Liver (tissue), 9 donors: ENCODE results near the gene ANXA6. TPM values are rescaled to one million over a fixed set of nuclear protein-coding genes. Genes with fewer than 3 reads are reported as not detected.

Experiments
- DNase-seq: peaks from one replicate; pipeline ENCODE4 v3.0.0-alpha.2; 2017; ENCODE audit warnings: low spot score
- H3K27ac ChIP-seq, 2 donors: one replicate each; pipeline ENCODE4 v1.7.0; 2013; ENCODE audit warnings: inconsistent platforms in 2 of 2, low read length in 2 of 2, control low read depth in 1 of 2, low read depth in 1 of 2, mild to moderate bottlenecking in 1 of 2
- H3K27me3 ChIP-seq, 4 donors: one replicate each; pipeline versions ENCODE4 v1.6.1 to v1.7.0; 2013; ENCODE audit warnings: low read length in 3 of 4, inconsistent platforms in 1 of 4, mild to moderate bottlenecking in 1 of 4, moderate library complexity in 1 of 4; ENCODE audit not compliant: control insufficient read depth in 4 of 4, insufficient read depth in 4 of 4
- H3K36me3 ChIP-seq, 4 donors: one replicate each; pipeline versions ENCODE4 v1.6.1 to v1.7.0; 2013; ENCODE audit warnings: low read length in 3 of 4, mild to moderate bottlenecking in 3 of 4, low read depth in 1 of 4, moderate library complexity in 1 of 4; ENCODE audit not compliant: control insufficient read depth in 4 of 4, insufficient read depth in 3 of 4
- H3K4me1 ChIP-seq, 4 donors: one replicate each; pipeline versions ENCODE4 v1.6.1 to v1.7.0; 2013; ENCODE audit warnings: low read length in 3 of 4, mild to moderate bottlenecking in 3 of 4, moderate library complexity in 1 of 4; ENCODE audit not compliant: control insufficient read depth in 4 of 4, insufficient read depth in 4 of 4
- H3K4me3 ChIP-seq, 3 donors: one replicate each; pipeline versions ENCODE4 v1.6.1 to v1.7.0; 2013; ENCODE audit warnings: low read length in 3 of 3, control low read depth in 1 of 3, low read depth in 1 of 3, mild to moderate bottlenecking in 1 of 3
- H3K9ac ChIP-seq, 2 donors: one replicate each; pipeline ENCODE4 v1.7.0; 2013; ENCODE audit warnings: low read length in 2 of 2, mild to moderate bottlenecking in 2 of 2, moderate library complexity in 2 of 2, control low read depth in 1 of 2, low read depth in 1 of 2
- H3K9me3 ChIP-seq, 4 donors: one replicate each; pipeline versions ENCODE4 v1.6.1 to v1.7.0; 2013; ENCODE audit warnings: low read length in 3 of 4; ENCODE audit not compliant: control insufficient read depth in 4 of 4
- ATF3 ChIP-seq: IDR thresholded peaks from 2 replicates; pipeline ENCODE4 v1.6.1; 2016; ENCODE audit warnings: antibody characterized with exemption
- CTCF ChIP-seq: fragments of 150-350 bp; IDR thresholded peaks from 2 replicates; pipeline ENCODE4 v1.5.1; 2017; ENCODE audit warnings: improper control_type of control experiment, low read depth, low read length; ENCODE audit not compliant: missing input control
- FOXA1 ChIP-seq: IDR thresholded peaks from 2 replicates; pipeline ENCODE4 v1.6.1; 2016; ENCODE audit warnings: antibody characterized with exemption
- FOXA2 ChIP-seq: IDR thresholded peaks from 2 replicates; pipeline ENCODE4 v1.6.1; 2016; ENCODE audit warnings: antibody characterized with exemption
- GABPA ChIP-seq, 2 donors: IDR thresholded peaks in 1 of 2; conservative IDR thresholded peaks in 1 of 2; 2 replicates each; pipeline ENCODE4 v1.6.1; 2016; ENCODE audit warnings: antibody characterized with exemption in 2 of 2, mild to moderate bottlenecking in 1 of 2, moderate library complexity in 1 of 2
- HNF4G ChIP-seq: IDR thresholded peaks from 2 replicates; pipeline ENCODE4 v1.6.1; 2016; ENCODE audit warnings: antibody characterized with exemption
- MAX ChIP-seq: IDR thresholded peaks from 2 replicates; pipeline ENCODE4 v1.6.1; 2016; ENCODE audit warnings: antibody characterized with exemption
- NR2F2 ChIP-seq: IDR thresholded peaks from 2 replicates; pipeline ENCODE4 v1.6.1; 2016; ENCODE audit warnings: antibody characterized with exemption
- RAD21 ChIP-seq, 2 donors: IDR thresholded peaks; 2 replicates each; pipeline ENCODE4 v1.6.1; 2016; ENCODE audit warnings: antibody characterized with exemption in 2 of 2, mild to moderate bottlenecking in 2 of 2
- SP1 ChIP-seq: IDR thresholded peaks from 2 replicates; pipeline ENCODE4 v1.6.1; 2018; ENCODE audit warnings: antibody characterized with exemption, mild to moderate bottlenecking
- TAF1 ChIP-seq: conservative IDR thresholded peaks from 2 replicates; pipeline ENCODE4 v1.6.1; 2016; ENCODE audit warnings: antibody characterized with exemption, mild to moderate bottlenecking
- YY1 ChIP-seq: IDR thresholded peaks from 2 replicates; pipeline ENCODE4 v1.6.1; 2016; ENCODE audit warnings: antibody characterized with exemption, mild to moderate bottlenecking
- ZBTB33 ChIP-seq: IDR thresholded peaks from 2 replicates; pipeline ENCODE4 v1.6.1; 2016; ENCODE audit warnings: antibody characterized with exemption
- WGBS: extraction: QIAGEN DNeasy Blood & Tissue Kit; methylation state at CpG from one replicate; pipeline ENCODE4 v1.1.7; 2013; 5-methylcytosine and 5-hydroxymethylcytosine counted together
- polyA plus RNA-seq, 2 donors: library from polyadenylated mRNA; stranded (reverse) in 1 of 2; unstranded in 1 of 2; fragments of 200-250 nt in 1 of 2; fragments of >200 nt in 1 of 2; fragmentation: Nextera tagmentation in 1 of 2; extraction: Ambion mirVana in 1 of 2; gene quantifications; one replicate each; pipeline versions ENCODE4 v1.2.1 to v1.2.3, GENCODE V29; 2013 to 2015
- total RNA-seq, 2 donors: library from RNA; depleted of rRNA; stranded (reverse); fragments of >200 nt; gene quantifications; one replicate each; pipeline ENCODE4 v1.2.3, GENCODE V29; 2014
- donor health status: healthy.
- donor health status: healthy.
- donor health status: healthy.
- donor health status: healthy.
- donor health status: healthy.

ANXA6 gene
- total and polyA plus RNA-seq, 4 donors: 52.7 to 215 (median 126) TPM

- peaks cover 17 to 77% (median 61%) of the 10 kb centered on the region in 4 donors for H3K4me1 ChIP-seq
- no peak overlapping the region for H3K9ac ChIP-seq
- H3K36me3 ChIP-seq: peaks cover 0 to 2% (median 0%) of the 10 kb centered on the region in 4 donors
- H3K4me3 ChIP-seq: no peak overlapping the region
- TF ChIP-seq GABPA (IDR thresholded peaks at IDR 0.05 in 1 of 2, conservative IDR thresholded peaks at IDR 0.05 in 1 of 2): no peak
- H3K27ac ChIP-seq: no peak overlapping the region
- no peaks in the 10 kb centered on the region for H3K9me3 ChIP-seq
- no peak for DNase-seq
- WGBS: 82% methylated on average over 3 of the region's 3 CpGs
- no peaks in the 10 kb centered on the region for H3K27me3 ChIP-seq
Observed at GRCh38 chr5:151153766-151154272, 3.8 kb downstream of the ANXA6 start.

GRCh38 chr5:151153300-151153699, 4.3 kb downstream of the ANXA6 start:
- DNase-seq: no peak

GRCh38 chr5:151151793-151152192, 5.8 kb downstream of the ANXA6 start:
- H3K27ac ChIP-seq: peak overlapping the region in 1 of 2 donors; percentile 51
- peaks cover 0 to 2% (median under 1%) of the 10 kb centered on the region in 4 donors for H3K36me3 ChIP-seq
- TF ChIP-seq SP1 (no peak), TAF1 (no peak), CTCF (no peak), GABPA (IDR thresholded peaks at IDR 0.05 in 1 of 2, conservative IDR thresholded peaks at IDR 0.05 in 1 of 2) (no peak), MAX (no peak)
- WGBS: 67% methylated on average over 5 of the region's 5 CpGs
- H3K4me3 ChIP-seq: no peak overlapping the region
- peaks cover 15 to 60% (median 52%) of the 10 kb centered on the region in 4 donors for H3K4me1 ChIP-seq
- peak overlapping the region in 1 of 2 donors; percentile 31 for H3K9ac ChIP-seq
- H3K9me3 ChIP-seq: no peaks in the 10 kb centered on the region
- no peak for DNase-seq
- no peaks in the 10 kb centered on the region for H3K27me3 ChIP-seq

More at GRCh38 chr5:151153300-151153699, 4.3 kb downstream of the ANXA6 start:
- Histone ChIP-seq H3K9me3 (no peaks in the 10 kb centered on the region), H3K4me3 (no peak overlapping the region), H3K36me3 (peaks cover 0 to 2% (median 0%) of the 10 kb centered on the region in 4 donors), H3K27me3 (no peaks in the 10 kb centered on the region), H3K9ac (no peak overlapping the region), H3K27ac (no peak overlapping the region), H3K4me1 (peaks cover 15 to 75% (median 60%) of the 10 kb centered on the region in 4 donors)
- no peak for TF ChIP-seq RAD21 (IDR thresholded peaks at IDR 0.05)
- 93% methylated on average over 3 of the region's 3 CpGs for WGBS

- H3K4me3 ChIP-seq: no peak overlapping the region
- H3K36me3 ChIP-seq: peaks cover 0 to 4% (median 2%) of the 10 kb centered on the region in 4 donors
- TF ChIP-seq MAX (no peak), GABPA (IDR thresholded peaks at IDR 0.05 in 1 of 2, conservative IDR thresholded peaks at IDR 0.05 in 1 of 2) (no peak), NR2F2 (no peak), TAF1 (no peak), ZBTB33 (no peak), FOXA2 (no peak), CTCF (no peak), ATF3 (no peak), YY1 (no peak), FOXA1 (no peak), RAD21 (IDR thresholded peaks at IDR 0.05) (no peak), HNF4G (no peak), SP1 (no peak)
- peak overlapping the region in 1 of 2 donors; percentile 51 for H3K27ac ChIP-seq
- WGBS: 74% methylated on average over 2 of the region's 2 CpGs
- H3K27me3 ChIP-seq: no peaks in the 10 kb centered on the region
- H3K4me1 ChIP-seq: peaks cover 15 to 55% (median 47%) of the 10 kb centered on the region in 4 donors
- no peaks in the 10 kb centered on the region for H3K9me3 ChIP-seq
- DNase-seq: no peak
- peak overlapping the region in 1 of 2 donors; percentile 31 for H3K9ac ChIP-seq
Observed at GRCh38 chr5:151151263-151151660, 6.3 kb downstream of the ANXA6 start.
